Fibroblast of skin of right biceps (primary cell): ENCODE measurements around the gene SREBF2.
A peak's percentile ranks its signal among the peaks of the same experiment; 100 is the strongest.
"Not testable (repeated sequence)": the region's sequence is repeated elsewhere in the genome, so short reads cannot be mapped to it uniquely, and the experiment has no call there.

Experiments
- DNase-seq: peaks from one replicate; pipeline ENCODE4 v3.0.0-alpha.2; 2013

Gene SREBF2

DNA sequence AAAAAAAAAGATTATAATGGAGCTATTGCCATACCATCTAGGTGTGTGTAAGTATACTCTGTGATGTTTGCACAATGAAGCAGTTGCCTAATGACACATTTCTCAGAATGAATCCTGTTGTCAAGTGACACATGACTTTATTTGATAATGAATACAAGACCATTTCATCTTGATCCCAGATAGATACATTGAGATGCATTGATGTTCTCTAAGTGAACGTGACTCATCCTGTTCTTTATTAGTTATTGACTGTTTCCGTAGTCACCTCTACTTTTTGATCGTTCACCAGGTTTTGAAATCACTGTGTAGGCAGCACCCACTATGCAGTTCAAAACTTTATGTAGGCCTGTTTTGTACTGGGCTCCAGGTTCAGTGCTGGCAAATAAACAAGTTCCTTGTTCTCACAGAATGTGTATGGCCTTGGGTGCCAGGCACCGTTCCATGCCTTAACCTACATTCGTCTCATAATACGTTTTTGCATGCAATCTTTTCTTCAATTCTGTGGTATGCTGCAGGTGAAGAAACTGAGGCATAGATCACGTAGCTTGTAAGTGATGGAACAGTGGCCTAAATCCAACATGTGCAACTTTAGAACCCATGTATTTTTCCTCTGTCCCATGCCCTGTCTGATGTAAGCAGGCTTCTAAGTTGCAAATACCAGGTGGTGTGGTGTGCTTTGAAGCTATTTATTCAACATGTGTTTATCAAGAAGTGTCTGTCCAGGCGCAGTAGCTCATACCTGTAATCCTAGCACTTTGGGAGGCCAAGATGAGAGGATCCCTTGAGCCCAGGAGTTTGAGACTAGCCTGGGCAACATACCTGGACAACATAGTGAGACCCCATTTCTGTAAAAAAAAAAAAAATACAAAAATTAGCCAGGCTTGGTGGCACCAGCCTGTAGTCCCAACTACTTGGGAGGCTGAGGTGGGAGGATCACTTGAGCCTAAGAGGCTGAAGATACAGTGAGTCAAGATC lies 10.4 kb downstream of the SREBF2 start:
- DNase-seq = no peak

DNA sequence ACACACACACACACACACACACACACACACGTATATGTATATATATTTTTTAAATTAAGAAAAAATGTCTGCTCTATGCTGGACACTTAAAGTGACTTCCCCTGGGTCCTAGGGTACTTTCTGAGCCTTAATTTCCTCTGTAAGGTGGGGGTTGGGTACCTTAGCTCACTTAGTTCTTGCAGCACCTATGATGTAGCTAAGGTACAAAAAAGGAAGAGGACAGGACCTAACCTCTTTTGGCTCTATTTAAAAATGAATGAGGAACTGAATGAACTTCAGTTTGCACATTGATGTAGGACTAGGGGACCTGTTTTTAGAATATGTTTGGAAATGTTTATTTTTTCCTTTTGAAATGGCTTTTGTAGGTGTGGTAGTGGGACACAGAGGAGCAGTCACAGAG lies 11.1 kb downstream of the SREBF2 start:
- no peak for DNase-seq

DNA sequence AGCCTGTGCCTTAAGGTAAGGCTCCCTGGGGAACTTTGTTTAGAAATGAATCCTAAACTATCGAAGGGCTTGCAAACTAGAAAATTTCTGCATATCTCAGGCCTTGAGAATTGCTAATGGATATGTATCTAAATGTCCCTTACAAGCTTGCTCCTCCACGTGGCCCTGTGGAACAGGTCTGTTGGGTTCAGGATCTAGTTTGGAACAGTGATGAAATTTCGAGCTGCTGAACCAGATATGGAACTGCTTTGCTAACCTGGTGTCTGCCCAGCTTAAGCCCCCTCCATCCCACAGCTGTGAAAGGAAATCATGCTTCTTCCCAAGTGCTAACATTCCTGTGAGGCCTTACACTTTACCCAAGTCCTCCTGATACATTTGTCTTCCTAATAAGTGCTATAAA lies 11.6 kb downstream of the SREBF2 start:
- DNase-seq = no peak

DNA sequence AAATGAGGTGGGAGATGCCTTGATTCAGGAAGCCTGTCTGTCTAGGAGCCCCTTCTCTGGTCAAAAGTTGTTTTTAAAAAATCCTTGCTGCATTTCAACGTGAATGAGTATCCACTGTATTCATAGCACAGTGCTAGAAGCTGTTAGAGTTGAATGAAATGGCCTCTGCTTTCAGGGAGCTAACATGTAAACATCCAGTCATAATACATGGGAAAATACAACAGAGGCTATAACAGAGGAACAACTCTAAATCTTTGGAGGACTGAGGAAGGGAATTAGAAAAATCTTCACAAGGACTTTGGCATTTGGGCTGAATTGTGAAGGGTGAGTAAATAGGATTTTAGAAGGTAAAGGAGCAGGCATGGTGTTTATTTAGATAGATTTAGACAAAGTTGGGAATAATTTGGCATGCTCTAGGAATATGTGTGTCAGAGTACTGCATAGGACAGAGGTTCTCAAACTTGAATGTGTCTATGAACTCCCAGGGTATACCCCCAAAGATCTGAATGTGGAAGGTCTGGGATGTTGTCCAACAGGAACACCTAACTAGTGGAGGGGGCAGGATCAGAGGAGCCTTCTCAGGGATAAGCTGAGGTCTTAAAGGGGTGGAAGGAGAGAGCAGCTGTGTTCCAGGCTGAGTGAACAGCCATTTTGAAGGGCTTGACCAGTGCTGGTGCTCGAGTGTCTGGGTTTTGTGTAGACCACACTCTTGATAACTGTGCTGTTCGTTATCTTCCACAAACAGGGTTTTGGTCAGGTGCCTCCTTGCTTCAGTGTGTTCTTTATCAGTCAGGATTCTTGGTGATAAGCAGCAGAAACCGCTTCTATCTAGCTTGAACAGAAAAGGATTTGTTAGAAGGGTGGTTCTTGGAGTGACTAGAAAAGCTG lies 12.7 kb downstream of the SREBF2 start:
- no peak for DNase-seq

DNA sequence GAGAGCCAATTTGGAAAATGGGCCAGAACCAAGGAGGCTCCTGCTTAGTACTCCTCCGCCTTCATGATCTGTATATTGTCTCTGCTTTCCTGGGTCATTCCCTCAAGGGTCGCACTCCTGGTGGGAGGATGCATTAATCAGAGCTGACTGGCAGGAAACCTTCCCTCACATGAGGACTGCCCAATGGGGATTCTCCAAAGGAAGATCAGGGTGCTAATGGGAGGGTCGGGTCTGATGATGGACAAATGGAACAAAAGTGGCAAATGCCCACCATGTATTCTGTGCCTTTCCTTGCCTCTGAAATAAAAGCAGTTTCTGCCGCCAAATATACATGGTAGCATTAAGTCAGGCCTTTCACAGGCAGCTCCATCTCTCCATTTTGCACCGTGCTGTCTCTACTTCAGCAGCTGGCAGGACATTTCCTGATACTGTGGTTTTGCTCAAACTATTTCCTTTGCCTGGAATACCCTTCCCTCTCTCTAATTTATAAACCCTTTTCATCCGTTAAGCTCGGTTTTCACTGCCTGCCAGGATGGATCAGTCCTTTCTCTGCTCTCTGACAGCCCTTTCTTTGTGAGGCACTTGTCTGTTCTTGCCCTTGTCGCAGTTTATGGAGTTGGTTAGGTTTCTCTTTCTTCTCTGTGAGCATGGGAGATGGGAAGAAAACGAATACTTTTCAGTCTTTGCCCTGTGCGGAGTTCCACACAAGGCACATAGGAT lies 13.5 kb downstream of the SREBF2 start:
- no peak for DNase-seq

DNA sequence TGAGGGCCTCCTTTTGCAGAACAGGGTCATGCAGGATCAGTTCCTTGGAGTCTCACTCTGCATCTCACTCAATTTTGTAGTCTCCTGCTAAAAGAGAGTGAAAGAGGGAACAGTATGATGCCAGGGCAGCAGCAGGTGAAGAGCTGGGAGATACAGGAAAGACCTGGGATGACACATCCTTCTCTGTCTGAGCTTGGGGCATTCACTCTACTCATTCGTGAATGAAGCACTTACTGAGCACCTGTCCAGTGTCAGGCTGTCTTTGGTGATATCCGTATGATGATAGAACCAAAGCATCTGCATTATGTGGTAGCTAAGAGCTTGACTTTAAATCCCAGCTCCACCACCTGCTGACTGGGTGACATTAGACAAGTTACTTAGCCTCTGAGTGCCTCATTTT lies 14.4 kb downstream of the SREBF2 start:
- no peak for DNase-seq

DNA sequence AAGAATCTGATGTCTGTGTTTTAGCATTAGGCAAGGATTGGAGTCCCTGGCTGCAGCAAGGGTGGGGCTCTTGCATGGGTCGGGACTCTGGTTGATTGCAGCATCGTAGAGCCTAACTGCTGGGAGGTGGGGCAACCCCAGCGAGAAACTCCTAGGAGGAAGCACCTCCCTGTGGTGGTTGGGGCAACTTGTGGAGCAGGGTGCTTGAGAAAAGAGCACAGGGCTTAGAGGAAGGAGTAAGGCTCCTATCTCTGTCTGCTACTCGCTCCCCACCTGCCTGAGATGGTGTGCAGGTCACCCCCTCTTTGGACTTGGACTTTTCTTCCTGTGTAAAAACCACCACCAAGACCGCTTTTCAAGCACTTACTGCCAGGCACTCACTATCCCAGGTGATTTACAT lies 15.6 kb downstream of the SREBF2 start:
- no peak for DNase-seq

DNA sequence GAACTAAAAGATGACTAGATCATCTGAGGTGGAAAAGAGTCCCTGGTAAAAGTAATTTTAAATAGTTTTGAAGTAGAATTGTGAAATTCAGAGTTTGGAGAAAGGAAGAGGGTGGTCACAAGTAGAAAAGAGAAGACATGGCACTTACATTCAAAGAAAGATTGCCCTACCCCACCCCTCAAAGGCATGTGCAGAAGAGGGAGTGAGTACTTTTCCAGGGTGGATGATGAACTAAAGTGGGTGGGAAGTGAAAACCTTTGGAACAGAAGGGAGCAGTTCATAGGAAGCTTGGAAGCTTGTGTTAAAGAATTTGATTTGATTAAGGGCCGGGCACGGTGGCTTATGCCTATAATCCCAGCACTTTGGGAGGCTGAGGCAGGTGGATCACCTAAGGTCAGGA lies 23.6 kb downstream of the SREBF2 start:
- DNase-seq = no peak

DNA sequence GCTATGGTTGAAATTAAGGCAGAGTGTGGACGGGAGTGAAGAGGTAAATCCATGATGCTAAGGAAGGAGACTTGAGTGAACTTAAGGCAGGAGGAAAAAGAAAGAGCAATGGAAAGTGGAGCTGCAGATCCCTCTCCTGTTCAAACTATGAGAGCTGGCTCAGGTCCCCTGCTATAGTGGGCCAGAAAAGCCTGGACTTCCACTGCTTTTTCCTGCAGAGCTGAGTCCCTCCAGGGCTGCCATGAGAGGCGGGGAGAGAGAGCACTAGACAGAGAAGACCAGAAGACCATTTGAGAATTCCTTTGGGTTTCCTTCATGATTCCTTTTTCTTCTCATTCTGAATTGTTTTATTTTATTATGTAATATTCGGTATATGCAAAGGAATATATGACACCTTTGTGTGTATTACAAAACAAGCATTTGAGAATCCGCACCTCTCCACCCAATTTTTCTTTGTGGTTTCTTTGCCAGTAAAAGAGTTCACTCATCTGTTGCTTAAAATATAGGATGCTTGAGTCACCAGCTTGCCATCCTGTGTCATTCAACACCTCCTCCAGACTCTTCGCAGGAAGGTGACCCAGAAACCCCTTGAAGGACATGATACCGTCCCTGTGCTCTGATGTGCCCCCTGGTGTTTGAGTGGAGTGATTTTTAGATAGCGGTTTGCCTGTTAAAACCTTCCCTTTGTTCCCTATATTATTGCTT lies 24.4 kb downstream of the SREBF2 start:
- DNase-seq = peak; percentile 77

DNA sequence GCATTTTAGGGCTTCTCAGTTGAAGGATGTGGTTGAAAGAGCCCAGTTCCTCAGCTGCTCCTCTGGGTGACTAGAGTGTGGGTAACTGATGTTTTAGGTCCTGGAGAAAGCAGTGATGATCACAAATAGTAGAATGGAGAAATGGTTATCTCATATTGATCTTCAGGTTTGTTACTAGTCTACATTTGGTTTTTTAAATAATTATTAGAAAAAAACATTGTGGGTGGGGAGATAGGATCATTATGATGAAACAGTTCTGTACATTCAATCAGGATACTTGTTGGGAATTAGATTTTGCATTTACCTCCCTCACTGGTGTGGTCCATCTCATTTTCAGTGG lies 24.9 kb downstream of the SREBF2 start:
- DNase-seq = no peak

DNA sequence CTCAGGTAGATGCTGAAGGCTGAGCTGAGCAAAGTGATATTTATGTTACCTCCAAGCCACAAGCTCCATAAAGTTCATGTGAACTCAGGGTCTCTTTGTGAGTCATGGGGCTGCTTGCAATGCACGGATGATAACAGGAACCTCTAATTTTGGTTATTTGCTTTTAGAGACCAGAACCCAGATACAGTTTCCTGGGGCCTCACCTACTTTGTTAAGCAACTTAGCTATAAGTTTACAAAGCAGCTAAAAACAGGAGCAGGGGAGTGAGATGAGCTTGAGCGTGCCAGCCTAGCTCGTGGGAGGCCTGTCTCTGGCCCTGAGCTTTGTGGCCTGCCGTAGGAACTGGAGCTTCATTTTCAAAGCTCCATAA lies 29.2 kb downstream of the SREBF2 start:
- peak; percentile 16 for DNase-seq

DNA sequence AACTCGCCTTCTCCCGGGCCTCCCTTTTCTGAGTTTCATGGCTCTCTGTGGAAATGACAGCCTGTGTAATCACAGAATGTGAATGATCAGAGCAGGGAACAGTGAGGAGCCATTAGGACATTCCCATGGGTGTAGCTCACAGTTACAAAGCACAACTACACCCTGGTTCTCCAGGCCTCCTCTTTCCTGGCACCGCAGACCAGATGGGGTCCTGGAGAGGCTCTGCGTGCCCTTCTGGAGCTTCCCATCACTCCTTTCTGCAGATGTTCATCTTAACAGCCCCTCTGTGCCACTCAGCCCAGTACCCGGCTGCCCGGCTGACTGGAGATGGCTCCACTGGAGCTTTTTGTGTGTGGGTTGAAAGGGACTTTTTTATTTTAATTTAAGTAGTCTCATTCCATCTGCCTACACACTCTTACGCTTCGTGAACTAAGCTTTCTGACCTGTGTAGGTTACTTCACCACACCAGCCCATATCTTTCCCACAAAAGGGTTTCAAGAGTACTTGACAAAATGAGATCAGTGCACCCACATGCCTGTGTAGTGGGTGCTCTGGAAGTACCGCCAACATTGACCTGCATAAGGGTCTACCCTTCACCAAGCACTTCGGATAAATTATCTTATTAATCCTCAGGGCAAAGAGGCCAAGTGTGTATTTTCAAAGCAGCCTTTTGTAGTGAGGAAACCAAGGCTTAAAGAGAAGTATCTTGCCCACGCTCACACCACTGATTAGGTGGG lies 29.8 kb downstream of the SREBF2 start:
- DNase-seq = peak; percentile 25

DNA sequence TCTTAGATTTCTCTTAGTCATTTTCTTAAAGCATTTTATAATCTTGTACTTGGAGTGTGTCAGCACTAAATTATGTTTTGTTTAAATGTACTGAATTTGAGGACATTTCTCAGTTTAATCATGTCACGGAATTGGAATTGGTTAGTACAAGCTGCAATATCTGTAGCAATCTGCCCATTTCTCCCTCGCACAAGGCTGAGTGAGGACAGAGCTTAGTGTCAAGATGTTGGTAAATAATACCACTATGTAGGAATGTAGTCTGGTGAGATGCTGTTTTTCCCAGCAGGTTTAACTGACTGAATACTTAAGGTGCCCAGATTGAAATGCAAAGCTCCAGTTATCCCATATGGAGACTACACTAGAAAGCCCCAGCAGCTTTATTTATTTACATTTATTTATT lies 30.6 kb downstream of the SREBF2 start:
- DNase-seq = no peak

DNA sequence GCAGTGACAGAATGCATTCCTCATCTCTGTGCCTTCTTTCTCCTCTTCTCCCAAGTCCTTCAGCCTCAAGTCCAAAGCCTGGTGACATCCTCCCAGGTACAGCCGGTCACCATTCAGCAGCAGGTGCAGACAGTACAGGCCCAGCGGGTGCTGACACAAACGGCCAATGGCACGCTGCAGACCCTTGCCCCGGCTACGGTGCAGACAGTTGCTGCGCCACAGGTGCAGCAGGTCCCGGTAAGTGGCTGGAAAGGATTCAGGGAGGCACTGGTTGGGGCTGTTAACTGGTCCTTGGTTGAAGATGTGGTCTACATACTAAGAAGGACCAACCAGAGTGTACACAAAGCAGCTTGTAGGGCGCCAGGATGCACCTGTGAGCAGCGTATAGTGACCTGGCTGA lies 35.7 kb downstream of the SREBF2 start:
- DNase-seq = no peak

DNA sequence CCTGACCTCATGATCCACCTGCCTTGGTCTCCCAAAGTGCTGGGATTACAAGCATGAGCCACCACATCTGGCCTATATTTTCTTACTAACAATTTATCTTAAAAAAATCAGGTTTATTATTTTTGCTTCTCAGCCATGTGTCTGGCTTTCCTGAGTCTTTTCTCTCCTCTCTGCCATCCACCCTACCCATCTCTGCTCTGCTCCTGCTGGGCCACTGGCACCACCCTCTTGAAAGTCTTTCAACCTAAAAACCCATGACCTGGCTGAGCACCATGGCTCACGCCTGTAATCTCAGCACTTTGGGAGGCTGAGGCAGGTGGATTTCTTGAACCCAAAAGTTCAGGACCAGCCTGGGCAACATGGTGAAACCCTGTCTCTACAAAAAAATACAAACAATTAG lies 37.2 kb downstream of the SREBF2 start:
- not testable (repeated sequence) for DNase-seq

DNA sequence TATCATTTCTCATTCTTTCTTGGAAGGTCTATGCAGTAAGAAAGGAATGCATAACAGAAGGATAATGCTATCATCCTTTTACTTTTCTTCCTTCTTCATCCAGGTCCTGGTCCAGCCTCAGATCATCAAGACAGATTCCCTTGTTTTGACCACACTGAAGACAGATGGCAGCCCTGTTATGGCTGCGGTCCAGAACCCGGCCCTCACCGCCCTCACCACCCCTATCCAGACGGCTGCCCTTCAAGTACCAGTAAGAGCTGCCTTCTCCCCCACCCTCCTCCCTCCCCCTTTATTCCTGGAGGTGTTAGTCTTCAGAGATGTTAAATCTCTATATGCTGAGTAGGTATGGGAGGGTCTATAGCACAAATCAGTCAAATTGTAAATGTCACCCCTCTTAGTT lies 37.9 kb downstream of the SREBF2 start:
- no peak for DNase-seq

DNA sequence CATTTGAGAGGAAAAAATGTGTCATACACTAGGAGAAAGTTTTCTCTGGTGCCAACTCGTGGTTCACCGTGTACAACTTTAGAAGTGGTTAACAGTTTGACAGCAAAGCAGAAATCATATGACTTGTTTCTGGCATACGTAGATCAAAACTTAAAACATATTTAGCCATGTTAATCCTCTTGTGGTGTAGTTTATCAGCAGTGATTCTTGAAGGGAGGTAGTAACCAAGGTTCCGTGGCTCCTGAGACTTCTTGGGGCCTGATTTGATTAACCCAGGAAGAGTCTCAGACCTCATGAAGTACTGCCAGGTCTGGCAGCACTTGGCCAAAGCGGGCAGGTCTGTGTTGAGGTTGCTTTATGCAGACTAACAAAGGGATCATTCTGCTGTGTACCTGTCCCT lies 40.5 kb downstream of the SREBF2 start:
- no peak for DNase-seq

DNA sequence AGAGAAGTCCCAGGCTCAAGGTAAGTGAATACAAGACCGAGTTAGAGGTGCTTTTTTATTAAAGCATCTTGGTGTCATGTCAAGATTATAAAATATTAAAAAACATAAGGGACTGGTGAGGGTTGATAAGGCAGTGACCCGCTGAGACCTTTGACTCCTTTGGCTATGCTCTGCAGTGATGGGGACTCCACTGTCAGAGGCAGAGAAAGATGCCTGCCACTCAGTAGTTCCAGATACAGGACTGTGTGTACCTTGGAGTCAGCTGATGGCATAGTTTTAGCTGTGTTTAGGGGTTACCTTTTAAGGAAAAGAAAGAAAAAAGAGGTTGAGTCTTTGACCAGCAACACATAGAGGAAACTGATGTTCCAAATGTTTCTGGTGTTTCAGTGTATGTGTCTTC lies 41.2 kb downstream of the SREBF2 start:
- DNase-seq = no peak

DNA sequence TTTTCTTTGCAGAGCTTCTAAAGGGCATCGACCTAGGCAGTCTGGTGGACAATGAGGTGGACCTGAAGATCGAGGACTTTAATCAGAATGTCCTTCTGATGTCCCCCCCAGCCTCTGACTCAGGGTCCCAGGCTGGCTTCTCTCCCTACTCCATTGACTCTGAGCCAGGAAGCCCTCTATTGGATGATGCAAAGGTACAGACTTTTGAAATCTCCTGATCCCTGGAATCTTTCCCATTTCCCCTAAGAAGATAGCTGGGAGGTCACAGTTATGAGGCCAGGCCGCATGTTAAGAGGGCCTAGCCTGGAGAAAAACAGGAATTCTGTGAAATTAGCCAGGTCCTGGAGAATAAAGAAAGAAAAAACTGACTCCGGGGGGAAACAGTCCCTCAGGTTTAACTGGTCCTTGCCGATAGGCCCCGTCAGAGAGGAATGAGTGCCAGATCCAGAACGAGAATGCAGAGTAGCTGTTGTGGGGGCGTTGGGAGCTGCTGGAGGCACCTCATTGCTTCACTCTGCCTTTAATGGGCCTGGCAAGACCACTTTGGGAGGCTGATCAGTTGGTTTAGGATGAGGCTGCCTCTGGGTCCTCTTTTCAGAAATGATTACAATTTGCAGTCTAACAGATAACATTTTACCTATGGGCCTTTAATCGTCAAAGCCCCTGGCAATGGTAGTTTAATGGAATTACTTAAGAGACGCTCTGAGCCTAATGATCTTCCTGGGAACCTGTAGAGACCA lies 42.8 kb downstream of the SREBF2 start:
- DNase-seq = peak; percentile 23

DNA sequence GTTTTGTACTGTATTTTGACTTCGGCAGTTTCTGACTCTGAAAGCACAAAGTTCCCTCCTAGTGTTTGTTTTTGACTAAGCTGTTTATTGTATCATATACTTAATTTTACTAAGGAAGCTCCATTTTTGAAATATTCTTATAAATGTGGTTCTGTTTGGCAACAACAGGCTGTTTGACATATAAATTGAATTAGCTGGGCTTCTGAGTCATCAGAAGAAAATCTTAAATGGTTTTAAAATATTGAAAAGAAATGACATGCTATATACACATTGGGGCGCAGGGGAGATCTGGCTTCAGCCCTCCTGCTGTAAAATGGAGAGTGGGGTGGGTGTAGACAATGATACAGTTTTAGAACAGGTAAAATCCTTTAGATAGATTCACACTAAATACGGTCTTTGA lies 43.4 kb downstream of the SREBF2 start:
- DNase-seq = peak; percentile 31

DNA sequence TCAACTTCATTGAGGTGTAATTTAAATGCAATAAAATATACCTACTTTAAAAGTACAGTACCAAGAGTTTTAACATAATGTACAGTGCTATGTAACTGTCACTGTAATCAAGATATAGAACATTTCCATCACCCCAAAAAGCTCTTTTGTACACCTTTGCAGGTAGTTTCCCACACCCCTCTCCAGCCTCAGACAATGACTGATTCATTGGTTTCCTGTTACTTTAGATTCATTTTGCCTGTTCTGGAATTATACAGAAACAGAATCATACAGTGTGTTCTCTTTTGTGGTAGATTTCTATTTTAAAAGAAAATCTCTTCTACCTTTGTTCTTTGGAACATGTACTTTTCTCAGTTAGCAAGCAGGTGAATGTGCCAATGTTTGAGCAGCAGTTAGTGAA lies 43.8 kb downstream of the SREBF2 start:
- no peak for DNase-seq
